K562 (cell line): Measurements from ENCODE around the gene UTP4. TPM values are rescaled to one million over a fixed set of nuclear protein-coding genes. Genes with fewer than 3 reads are reported as not detected.

Experiments
- ATAC-seq: fragments of 200-7000 bp; cut with Tn5 transposase; 3 replicates; pipeline ENCODE4 v1.9.1; 2020; ENCODE audit warnings: moderate library complexity
- BruUV-seq: library from RNA; stranded (reverse); fragments of 400-500 nt; replicated peaks from 2 replicates; lab custom pipeline; 2021; lab: Mats Ljungman, UMichigan
- CTCF ChIA-PET: fragments of 300-600 bp; formaldehyde crosslinking; extraction: SDS; loops from one replicate; lab custom pipeline; 2021; ENCODE audit warnings: low intra/inter-chr PET ratio; lab: Yijun Ruan, JAX
- POLR2A ChIA-PET: fragments of 300-600, 350-650 bp; sonication (Branson Sonifier 250); formaldehyde crosslinking; extraction: SDS; loops from one replicate; lab custom pipeline; 2021; ENCODE audit warnings: antibody characterized with exemption, inconsistent platforms; lab: Yijun Ruan, JAX
- DNase-seq, 4 experiments: peaks; one replicate each; pipeline versions ENCODE4 v3.0.0 to v3.0.0-alpha.2; 2011 to 2018; ENCODE audit warnings: low spot score in 3 of 4, mixed read lengths in 3 of 4; ENCODE audit errors: extremely low read depth in 1 of 4
- FAIRE-seq: peaks from 2 replicates; lab custom pipeline; 2011; peaks lifted over from hg19 to GRCh38; lab: Jason Lieb, UNC
- H2AFZ ChIP-seq: 2 replicates; pipeline ENCODE4 v1.6.0; 2011; ENCODE audit warnings: low read depth, low read length, control low read depth, inconsistent platforms
- H3K27ac ChIP-seq: fragments of 200-600 bp; 3 replicates; pipeline ENCODE4 v1.8.0; 2011; ENCODE audit warnings: low read depth, mild to moderate bottlenecking, control low read depth, inconsistent platforms, low read length, moderate library complexity, mixed read lengths; ENCODE audit errors: extremely low read depth
- H3K27me3 ChIP-seq, 2 experiments: fragments of 300-600 bp in 1 of 2; 2 replicates in 1 of 2; 3 replicates in 1 of 2; pipeline versions ENCODE4 v1.6.0 to v1.8.0; 2011; ENCODE audit warnings: inconsistent platforms in 2 of 2, low read length in 2 of 2, mild to moderate bottlenecking in 1 of 2, mixed read lengths in 1 of 2, moderate library complexity in 1 of 2; ENCODE audit not compliant: control insufficient read depth in 2 of 2, insufficient read depth in 2 of 2
- H3K36me3 ChIP-seq: fragments of 300-600 bp; 3 replicates; pipeline ENCODE4 v1.8.0; 2011; ENCODE audit warnings: mild to moderate bottlenecking, low read length, inconsistent platforms; ENCODE audit not compliant: control insufficient read depth, insufficient read depth
- H3K4me1 ChIP-seq, 2 experiments: fragments of 200-600 bp in 1 of 2; replicated peaks in 1 of 2; 2 replicates in 1 of 2; 3 replicates in 1 of 2; pipeline versions ENCODE4 v1.5.1 to v1.8.0; 2011; ENCODE audit warnings: inconsistent platforms in 2 of 2, low read length in 2 of 2, mild to moderate bottlenecking in 1 of 2, mixed read lengths in 1 of 2, moderate library complexity in 1 of 2; ENCODE audit not compliant: control insufficient read depth in 2 of 2, insufficient read depth in 2 of 2
- H3K4me2 ChIP-seq: 2 replicates; pipeline ENCODE4 v1.6.1; 2011; ENCODE audit warnings: low read length, control low read depth, inconsistent platforms, mixed read lengths; ENCODE audit not compliant: insufficient read depth
- H3K4me3 ChIP-seq: fragments of 200-600 bp; sonication (generic), shearing (Covaris generic); 2 replicates; pipeline ENCODE4 v1.5.1; 2016; ENCODE audit warnings: control low read depth, inconsistent platforms
- H3K79me2 ChIP-seq: fragments of 200-600 bp; 3 replicates; pipeline ENCODE4 v1.8.0; 2011; ENCODE audit warnings: low read length, inconsistent platforms; ENCODE audit not compliant: control insufficient read depth, insufficient read depth
- H3K9ac ChIP-seq, 2 experiments: 2 replicates each; pipeline versions ENCODE4 v1.6.0 to v1.6.1; 2011; ENCODE audit warnings: low read depth in 2 of 2, low read length in 2 of 2, control low read depth in 1 of 2, inconsistent platforms in 1 of 2, mild to moderate bottlenecking in 1 of 2, mixed read lengths in 1 of 2; ENCODE audit not compliant: insufficient read depth in 1 of 2
- H3K9me1 ChIP-seq: one replicate; pipeline ENCODE4 v1.6.0; 2011; ENCODE audit warnings: inconsistent platforms, mild to moderate bottlenecking, low read length, moderate library complexity; ENCODE audit not compliant: control insufficient read depth, insufficient read depth
- H3K9me3 ChIP-seq: replicated peaks from 2 replicates; pipeline ENCODE4 v1.5.1; 2011; ENCODE audit warnings: low read depth, low read length, inconsistent platforms; ENCODE audit not compliant: control insufficient read depth, insufficient read depth
- H4K20me1 ChIP-seq: replicated peaks from 2 replicates; pipeline ENCODE4 v1.6.1; 2011; ENCODE audit warnings: low read length, inconsistent platforms, mixed read lengths; ENCODE audit not compliant: control insufficient read depth, insufficient read depth
- CAMTA2 ChIP-seq: fragments of 250-450 bp; sonication (Bioruptor Pico); conservative IDR thresholded peaks from 2 replicates; pipeline ENCODE4 v1.5.1; 2022
- CBFA2T3 ChIP-seq: fragments of 450-650 bp; IDR thresholded peaks from 2 replicates; pipeline ENCODE4 v1.6.1; 2017
- HNRNPL ChIP-seq: fragments of 200-400 bp; formaldehyde crosslinking; IDR thresholded peaks from 2 replicates; pipeline ENCODE4 v1.6.1; 2017; ENCODE audit warnings: low read depth, mild to moderate bottlenecking, low read length
- MXD1 ChIP-seq: fragments of 250-450 bp; sonication (Bioruptor Pico); IDR thresholded peaks from 2 replicates; pipeline ENCODE4 v1.8.0; 2021; ENCODE audit warnings: borderline replicate concordance, mild to moderate bottlenecking, moderate library complexity; ENCODE audit not compliant: poor library complexity, severe bottlenecking
- NFYB ChIP-seq: IDR thresholded peaks from 2 replicates; pipeline ENCODE4 v1.6.1; 2011; ENCODE audit warnings: mild to moderate bottlenecking, moderate library complexity; ENCODE audit not compliant: insufficient read length; ENCODE audit errors: extremely low read depth
- TCF7 ChIP-seq: sonication (generic); IDR thresholded peaks from 2 replicates; pipeline ENCODE4 v1.6.1; 2016; ENCODE audit warnings: antibody characterized with exemption, borderline replicate concordance
- in situ Hi-C: fragments of 300-500 bp; cut with MboI; formaldehyde crosslinking; loops from 4 replicates; pipeline ENCODE4 v1.15.0; 2018; ENCODE audit warnings: inconsistent platforms, mixed read lengths
- intact Hi-C: fragments of 100-400 bp; cut with micrococcal nuclease; formaldehyde crosslinking; loops from 2 replicates; pipeline ENCODE4 v1.14.2; 2022
- polyA plus RNA-seq, 8 experiments: library from polyadenylated mRNA; depleted of rRNA in 4 of 8; stranded (reverse) in 5 of 8; unstranded in 3 of 8; fragments of >200 nt; fragmentation: Nextera tagmentation in 2 of 8; fragmentation: Illumina TruSeq in 1 of 8; extraction: Ambion mirVana in 2 of 8; extraction: Trizol in 1 of 8; gene quantifications; 2 replicates each; pipeline versions ENCODE4 v1.2.1 to v1.2.3, GENCODE V29; 2011 to 2014; ENCODE audit warnings: inconsistent platforms in 1 of 8, missing spikeins in 1 of 8
- total RNA-seq, 7 experiments: library from RNA; depleted of rRNA in 6 of 7; stranded (reverse); fragments of >200 nt in 6 of 7; fragmentation: Illumina TruSeq in 2 of 7; extraction: Trizol in 2 of 7; gene quantifications; 2 replicates each; pipeline versions ENCODE4 v1.2.1 to v1.2.3, GENCODE V29; 2011 to 2021; ENCODE audit warnings: low replicate concordance in 1 of 7

UTP4 gene
- total and polyA plus RNA-seq, 9 of the 15 experiments (the other 6 are each of a cell fraction or from before 2014, with no cell fraction given), result 46.1 to 203 (median 145) TPM

GRCh38 chr16:69193855-69194254 lies 61.4 kb downstream of the UTP4 start:
- H3K9me1 ChIP-seq, result no peaks in the 10 kb centered on the region
- in situ Hi-C loops (no loop called here), intact Hi-C loops (no loop called here)
- H3K27me3 ChIP-seq, result no peaks in the 10 kb centered on the region
- BruUV-seq, result no TSS peak
- no peak overlapping the region for H2AFZ ChIP-seq
- no peak overlapping the region for H3K27ac ChIP-seq
- ChIA-PET CTCF (no interaction called here), POLR2A (interaction anchor here (0.7 to 2.2 kb wide), 2 partner anchors 10 to 465 kb away, joined by 3 to 9 read pairs; no protein-coding TSS in a partner anchor)
- FAIRE-seq, result no peak
- DNase-seq, result no peak
- TF ChIP-seq CBFA2T3, result peak; percentile 21; the same call in 1 of the 2 replicates
- TF ChIP-seq MXD1 (CRISPR knock-in tag), result no peak
- H3K9ac ChIP-seq, result no peak overlapping the region
- no peaks in the 10 kb centered on the region; a peak in 2 of 5 replicates for H3K4me1 ChIP-seq
- no peak overlapping the region for H3K4me2 ChIP-seq
- no peaks in the 10 kb centered on the region for H3K9me3 ChIP-seq
- no peak overlapping the region for H3K4me3 ChIP-seq
- peaks cover 2% of the 10 kb centered on the region; the same call in 1 of the 3 replicates for H3K79me2 ChIP-seq
- no peaks in the 10 kb centered on the region for H4K20me1 ChIP-seq
- no peak for ATAC-seq
- H3K36me3 ChIP-seq, result no peaks in the 10 kb centered on the region

- ChIA-PET CTCF (no interaction called here), POLR2A (interaction anchor here (0.6 to 2.2 kb wide), 3 partner anchors 9 to 464 kb away, joined by 3 to 9 read pairs (median 3); no protein-coding TSS in a partner anchor)
- no peak overlapping the region for H3K4me3 ChIP-seq
- H3K27ac ChIP-seq, result no peak overlapping the region
- FAIRE-seq (no peak), DNase-seq (no peak), ATAC-seq (no peak)
- BruUV-seq, result no TSS peak
- no peaks in the 10 kb centered on the region for H3K9me1 ChIP-seq
- no peaks in the 10 kb centered on the region for H3K36me3 ChIP-seq
- H2AFZ ChIP-seq, result no peak overlapping the region
- no peak overlapping the region for H3K9ac ChIP-seq
- no peaks in the 10 kb centered on the region for H3K27me3 ChIP-seq
- H3K4me2 ChIP-seq, result no peak overlapping the region
- no peaks in the 10 kb centered on the region for H3K9me3 ChIP-seq
- no peaks in the 10 kb centered on the region for H3K79me2 ChIP-seq
- H3K4me1 ChIP-seq, result no peaks in the 10 kb centered on the region; a peak in 1 of 5 replicates
- in situ Hi-C loops, result no loop called here
- TF ChIP-seq CAMTA2 (CRISPR knock-in tag) (no peak), NFYB (no peak), HNRNPL (no peak), TCF7 (no peak)
- no peaks in the 10 kb centered on the region for H4K20me1 ChIP-seq
- intact Hi-C loops, result no loop called here
Measured at GRCh38 chr16:69194488-69194887, 62.0 kb downstream of the UTP4 start.
